NCI-H2029 treated with DMSO at 0.1 percent for 48 hours (cell line): ENCODE measurements around the gene ARF5.
"Not testable (repeated sequence)": the region's sequence is repeated elsewhere in the genome, so short reads cannot be mapped to it uniquely, and the experiment has no call there.

Experiments used
- DNase-seq: peaks from one replicate; lab custom pipeline; 2025; lab: John Stamatoyannopoulos, UW

ARF5 gene

GRCh38 chr7:127588019-127588696 lies at the start of gene ARF5:
TSS of gene ARF5 (plus strand) at chr7:127588411. CDS start at chr7:127588499, 88 bp downstream.
- peak; percentile 8 for DNase-seq

- DNase-seq: no peak
These were observed 49.1 kb upstream of the ARF5 start for GRCh38 chr7:127539116-127539515.

GRCh38 chr7:127540461-127540860 lies 47.8 kb upstream of the ARF5 start:
- DNase-seq: not testable (repeated sequence)

- no peak for DNase-seq
These were observed 46.7 kb upstream of the ARF5 start for GRCh38 chr7:127541548-127541947.

GRCh38 chr7:127546313-127546712 lies 41.9 kb upstream of the ARF5 start:
- DNase-seq: no peak

GRCh38 chr7:127550247-127550646 lies 38.0 kb upstream of the ARF5 start:
- DNase-seq: no peak

- no peak for DNase-seq
These were observed 36.3 kb upstream of the ARF5 start for GRCh38 chr7:127551941-127552340.

GRCh38 chr7:127556404-127556803 lies 31.8 kb upstream of the ARF5 start:
- DNase-seq: no peak

GRCh38 chr7:127557803-127558202 lies 30.4 kb upstream of the ARF5 start:
- DNase-seq: no peak

- DNase-seq: no peak
These were observed 22.0 kb upstream of the ARF5 start for GRCh38 chr7:127566242-127566641.

- not testable (repeated sequence) for DNase-seq
These were observed 20.2 kb upstream of the ARF5 start for GRCh38 chr7:127568034-127568433.

- no peak for DNase-seq
These were observed 16.3 kb upstream of the ARF5 start for GRCh38 chr7:127571741-127572505.

- DNase-seq: no peak
These were observed 10.1 kb upstream of the ARF5 start for GRCh38 chr7:127578036-127578684.

- DNase-seq: no peak
These were observed 9.4 kb upstream of the ARF5 start for GRCh38 chr7:127578711-127579275.

GRCh38 chr7:127580612-127581011 lies 7.6 kb upstream of the ARF5 start:
- no peak for DNase-seq

GRCh38 chr7:127581716-127582115 lies 6.5 kb upstream of the ARF5 start:
- DNase-seq: no peak

GRCh38 chr7:127582361-127582760 lies 5.8 kb upstream of the ARF5 start:
- no peak for DNase-seq

GRCh38 chr7:127584648-127585043 lies 3.6 kb upstream of the ARF5 start:
- no peak for DNase-seq

- DNase-seq: peak; percentile 37
These were observed 2.9 kb upstream of the ARF5 start, which contains the start of gene GCC1 for GRCh38 chr7:127585044-127585953. TSS of gene GCC1 (minus strand) at chr7:127585596. CDS start at chr7:127585182, 414 bp downstream.

GRCh38 chr7:127586346-127586745 lies 1.9 kb upstream of the ARF5 start:
- DNase-seq: no peak

GRCh38 chr7:127587663-127588018 lies 570 bp upstream of the ARF5 start:
- DNase-seq: no peak
